Gastroesophageal sphincter (tissue), 3 donors: ENCODE data around the gene TM4SF1.

ENCODE experiments used
- CTCF ChIP-seq, 4 experiments: fragments of 200-600 bp in 2 of 4; fragments of 450-650 bp in 2 of 4; sonication (generic) in 1 of 4; IDR thresholded peaks; one replicate each; pipeline ENCODE4 v1.5.1; 2017 to 2019; ENCODE audit warnings: antibody characterized with exemption in 4 of 4, mild to moderate bottlenecking in 2 of 4, moderate library complexity in 2 of 4
- EP300 ChIP-seq: sonication (generic); formaldehyde crosslinking; IDR thresholded peaks from one replicate; pipeline ENCODE4 v1.6.1; 2017; ENCODE audit warnings: antibody characterized with exemption, mild to moderate bottlenecking
- POLR2A ChIP-seq, 2 donors: fragments of 450-650 bp; IDR thresholded peaks; one replicate each; pipeline ENCODE4 v1.6.1; 2017; ENCODE audit warnings: antibody characterized with exemption in 2 of 2, mild to moderate bottlenecking in 2 of 2, moderate library complexity in 1 of 2
- POLR2AphosphoS5 ChIP-seq: sonication (generic); formaldehyde crosslinking; IDR thresholded peaks from one replicate; pipeline ENCODE4 v1.6.1; 2017; ENCODE audit warnings: antibody characterized with exemption

DNA sequence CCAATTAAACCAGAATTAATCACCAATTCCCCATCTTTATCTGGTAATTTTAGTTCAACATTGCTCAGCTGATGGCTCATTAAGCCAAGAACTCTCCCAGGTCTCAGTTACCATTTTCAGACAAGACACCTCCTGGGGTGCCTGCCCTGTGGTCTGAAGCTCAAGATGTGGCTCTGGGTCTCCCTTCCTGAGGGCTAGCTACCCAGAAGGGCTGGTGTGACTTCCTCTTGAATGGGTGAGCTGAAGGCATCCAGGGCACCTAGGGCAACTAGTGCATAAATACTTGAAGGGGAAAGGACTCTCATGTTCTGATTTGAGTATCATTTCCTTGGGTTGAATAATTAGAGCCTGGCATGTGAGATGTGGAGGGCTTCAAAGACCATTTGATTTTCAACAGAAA is 6.7 kb upstream of the TM4SF1 start:
- TF ChIP-seq CTCF (IDR thresholded peaks at IDR 0.05) (no peak), EP300 (no peak), POLR2AphosphoS5 (no peak), POLR2A (IDR thresholded peaks at IDR 0.05) (no peak)
